Type B pancreatic cell (in vitro differentiated cells): ENCODE data around the gene FGF14. TPM values are rescaled to one million over a fixed set of nuclear protein-coding genes. Genes with fewer than 3 reads are reported as not detected.

Experiments used
- DNase-seq: peaks from one replicate; pipeline ENCODE4 v3.0.0; 2021; ENCODE audit warnings: mixed read lengths; ENCODE audit not compliant: unreplicated experiment; ENCODE audit errors: extremely low spot score
- H3K27ac Mint-ChIP-seq: 2 replicates; pipeline ENCODE4 v1.8.0; 2021; ENCODE audit warnings: mild to moderate bottlenecking, mixed read lengths
- H3K27me3 Mint-ChIP-seq: 2 replicates; pipeline ENCODE4 v1.8.0; 2021; ENCODE audit warnings: mixed read lengths
- H3K36me3 Mint-ChIP-seq: 2 replicates; pipeline ENCODE4 v1.8.0; 2021; ENCODE audit warnings: mixed read lengths
- H3K4me1 Mint-ChIP-seq: one replicate; pipeline ENCODE4 v1.8.0; 2021; ENCODE audit warnings: mixed read lengths; ENCODE audit not compliant: unreplicated experiment
- H3K4me3 Mint-ChIP-seq: 2 replicates; pipeline ENCODE4 v1.8.0; 2021; ENCODE audit warnings: mild to moderate bottlenecking, mixed read lengths
- H3K9me3 Mint-ChIP-seq: 2 replicates; pipeline ENCODE4 v1.8.0; 2021; ENCODE audit warnings: mixed read lengths
- CTCF ChIP-seq: fragments of 200-600 bp; sonication (generic); conservative IDR thresholded peaks from 2 replicates; pipeline ENCODE4 v1.5.0; 2021; ENCODE audit warnings: antibody characterized with exemption, mild to moderate bottlenecking
- total RNA-seq: library from RNA; stranded (reverse); gene quantifications from 2 replicates; pipeline ENCODE4 v1.2.1, GENCODE V29; 2021; ENCODE audit warnings: low replicate concordance

The FGF14 gene
- total RNA-seq, 1 donor from 2014 or later: 4.2 TPM

GRCh38 chr13:101830035-101830434 lies 571.8 kb downstream of the FGF14 start:
- Mint-ChIP-seq H3K36me3 (no peaks in the 10 kb centered on the region), H3K4me1 (peaks cover 4% of the 10 kb centered on the region), H3K27me3 (peaks cover 12% of the 10 kb centered on the region), H3K4me3 (no peak overlapping the region), H3K27ac (no peak overlapping the region), H3K9me3 (no peaks in the 10 kb centered on the region)
- no peak for DNase-seq
- no peak for TF ChIP-seq CTCF

GRCh38 chr13:101829484-101829883 lies 572.4 kb downstream of the FGF14 start:
- Mint-ChIP-seq H3K9me3 (no peaks in the 10 kb centered on the region), H3K27me3 (peaks cover 7% of the 10 kb centered on the region), H3K4me1 (peaks cover 4% of the 10 kb centered on the region), H3K27ac (no peak overlapping the region), H3K4me3 (no peak overlapping the region), H3K36me3 (no peaks in the 10 kb centered on the region)
- no peak for DNase-seq
- TF ChIP-seq CTCF: no peak

- Mint-ChIP-seq H3K36me3 (no peaks in the 10 kb centered on the region), H3K9me3 (no peaks in the 10 kb centered on the region), H3K27ac (no peak overlapping the region), H3K4me1 (peaks cover 4% of the 10 kb centered on the region), H3K4me3 (no peak overlapping the region), H3K27me3 (peaks cover 7% of the 10 kb centered on the region)
- no peak for TF ChIP-seq CTCF
- DNase-seq: no peak
Observed at GRCh38 chr13:101828119-101828518, 573.7 kb downstream of the FGF14 start.

GRCh38 chr13:101817898-101818297 lies 584.0 kb downstream of the FGF14 start:
- H3K4me1 Mint-ChIP-seq: no peaks in the 10 kb centered on the region
- H3K27me3 Mint-ChIP-seq: no peaks in the 10 kb centered on the region
- DNase-seq: no peak

GRCh38 chr13:101811881-101812280 lies 590.0 kb downstream of the FGF14 start:
- TF ChIP-seq CTCF: no peak
- Mint-ChIP-seq H3K4me1 (no peaks in the 10 kb centered on the region), H3K27ac (no peak overlapping the region), H3K27me3 (peaks cover 3% of the 10 kb centered on the region), H3K4me3 (no peak overlapping the region), H3K36me3 (no peaks in the 10 kb centered on the region), H3K9me3 (no peaks in the 10 kb centered on the region)
- no peak for DNase-seq

More at GRCh38 chr13:101817898-101818297, 584.0 kb downstream of the FGF14 start:
- Mint-ChIP-seq H3K36me3 (no peaks in the 10 kb centered on the region), H3K4me3 (no peak overlapping the region), H3K9me3 (no peaks in the 10 kb centered on the region), H3K27ac (no peak overlapping the region)
- no peak for TF ChIP-seq CTCF

GRCh38 chr13:101811284-101811839 lies 590.5 kb downstream of the FGF14 start:
- TF ChIP-seq CTCF: no peak
- Mint-ChIP-seq H3K36me3 (no peaks in the 10 kb centered on the region), H3K27ac (no peak overlapping the region), H3K9me3 (no peaks in the 10 kb centered on the region), H3K4me3 (no peak overlapping the region), H3K27me3 (peaks cover 3% of the 10 kb centered on the region), H3K4me1 (no peaks in the 10 kb centered on the region)
- DNase-seq: no peak
